GM21515 (cell line): ENCODE data around the gene HOMER3.
"Not testable (repeated sequence)": the region's sequence is repeated elsewhere in the genome, so short reads cannot be mapped to it uniquely, and the experiment has no call there.

Experiments
- ATAC-seq: cut with Tn5 transposase; IDR thresholded peaks from one replicate; pipeline ENCODE4 v1.9.1; 2021; ENCODE audit not compliant: unreplicated experiment

HOMER3 gene

DNA sequence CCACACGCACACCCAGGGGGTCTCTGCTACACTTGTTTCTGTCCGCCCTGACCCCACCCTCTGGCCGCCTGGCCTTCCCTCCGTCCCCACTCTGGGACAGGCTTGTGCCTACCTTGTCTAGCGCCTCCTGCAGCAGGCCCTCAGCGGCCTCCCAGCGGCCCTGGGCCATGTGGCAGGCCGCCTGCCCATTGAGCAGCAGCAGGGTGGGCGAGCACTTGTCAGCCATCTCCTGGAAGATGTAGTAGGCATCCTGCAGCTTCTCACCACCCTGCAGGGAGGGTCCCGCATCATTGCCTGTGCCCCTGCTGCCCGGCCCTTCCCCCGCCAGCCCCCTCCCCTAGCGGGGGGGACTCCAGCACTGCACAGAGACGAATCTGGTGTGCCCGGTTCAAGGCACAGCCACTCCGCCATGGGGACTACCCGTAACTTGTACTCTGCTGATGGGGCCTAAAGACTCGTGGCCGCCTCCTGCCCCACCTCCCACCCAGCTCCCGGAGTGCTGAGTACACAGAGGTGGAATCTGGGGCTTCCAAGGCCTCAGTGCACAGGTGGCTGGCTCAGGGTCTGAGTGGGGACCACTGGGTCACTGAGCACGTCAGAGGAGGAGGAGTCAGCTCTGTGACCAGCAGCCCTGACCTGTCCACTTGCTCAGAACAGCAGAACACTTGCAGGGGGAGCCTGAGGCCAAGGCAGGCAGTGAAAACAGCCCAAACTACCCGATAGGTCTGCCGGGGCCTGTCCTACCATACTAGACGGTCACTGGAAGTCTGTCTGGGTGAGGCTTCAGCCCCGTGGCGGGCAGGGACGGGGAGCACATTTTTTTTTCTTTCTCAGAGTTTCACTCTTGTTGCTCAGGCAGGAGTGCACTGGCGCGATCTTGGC, 37.6 kb downstream of the HOMER3 start:
- no peak for ATAC-seq

DNA sequence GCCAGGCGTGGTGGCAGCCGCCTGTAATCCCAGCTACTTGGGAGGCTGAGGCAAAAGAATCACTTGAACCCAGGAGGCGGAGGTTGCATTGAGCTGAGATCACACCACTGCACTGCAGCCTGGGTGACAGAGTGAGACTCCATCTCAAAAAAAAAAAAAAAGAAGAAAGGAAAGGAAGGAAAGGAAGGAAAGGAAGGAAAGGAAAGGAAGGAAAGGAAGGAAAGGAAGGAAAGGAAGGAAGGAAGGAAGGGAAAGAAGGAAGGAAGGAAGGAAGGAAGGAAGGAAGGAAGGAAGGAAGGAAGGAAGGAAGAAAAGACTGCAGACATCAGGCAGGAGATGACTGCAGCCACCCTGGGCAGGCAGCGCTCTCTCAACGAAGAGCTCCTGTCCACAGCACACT, 38.5 kb downstream of the HOMER3 start:
- not testable (repeated sequence) for ATAC-seq

DNA sequence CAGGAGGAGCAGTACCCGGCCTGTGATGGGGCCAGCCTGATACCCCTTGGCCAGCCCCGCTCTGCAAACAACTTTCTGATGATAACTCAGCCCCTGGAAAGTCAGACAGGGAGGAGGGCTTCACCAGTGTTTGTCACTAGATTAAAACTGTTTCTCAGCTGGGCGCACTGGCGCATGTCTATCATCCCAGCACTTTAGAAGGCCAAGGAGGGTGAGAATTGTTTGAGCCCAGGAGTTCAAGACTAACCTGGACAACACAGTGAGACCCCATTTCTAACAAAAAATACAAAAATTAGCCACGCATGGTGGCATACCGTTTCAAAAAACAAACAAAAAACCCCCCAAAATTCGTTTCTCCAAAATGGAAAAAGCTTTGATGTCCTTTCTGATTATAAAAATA, 39.5 kb downstream of the HOMER3 start:
- ATAC-seq: no peak

DNA sequence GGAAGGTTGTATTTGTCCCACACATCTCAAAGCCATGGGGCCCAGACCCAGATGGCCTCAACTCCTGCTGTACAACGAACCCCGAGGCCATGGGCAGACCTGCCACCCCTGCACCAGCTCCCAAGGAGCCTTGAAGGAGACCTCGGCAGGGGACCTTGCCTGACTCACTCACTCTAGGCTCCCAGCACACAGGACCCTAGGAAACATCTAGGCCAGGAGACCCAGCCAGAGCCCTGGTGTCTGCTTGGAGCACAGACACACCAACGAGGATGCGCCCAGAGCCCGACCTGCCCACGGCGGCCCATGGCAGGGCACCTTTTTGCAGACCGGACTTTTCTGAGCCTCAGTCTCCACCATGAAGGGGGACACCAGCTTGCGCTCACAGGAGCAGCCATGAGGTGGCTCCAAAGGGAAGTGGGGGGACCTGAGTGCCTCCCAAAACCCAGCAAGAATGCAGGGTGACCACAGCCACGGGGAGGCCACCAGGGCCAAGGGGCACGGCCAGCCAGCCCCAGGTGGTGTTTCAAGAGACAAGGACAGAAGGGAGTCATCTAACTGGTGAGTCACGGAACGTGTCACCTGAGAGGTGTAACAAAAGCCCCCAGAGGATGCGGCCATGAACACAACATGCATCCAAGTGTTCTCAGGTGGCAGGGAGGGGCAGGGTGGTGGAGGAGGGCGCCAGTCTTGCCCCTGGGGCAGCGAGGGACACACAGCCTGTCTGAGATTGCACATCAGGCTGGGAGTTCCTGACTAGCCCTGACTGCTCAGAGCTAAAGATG, 40.1 kb downstream of the HOMER3 start:
- ATAC-seq: no peak

DNA sequence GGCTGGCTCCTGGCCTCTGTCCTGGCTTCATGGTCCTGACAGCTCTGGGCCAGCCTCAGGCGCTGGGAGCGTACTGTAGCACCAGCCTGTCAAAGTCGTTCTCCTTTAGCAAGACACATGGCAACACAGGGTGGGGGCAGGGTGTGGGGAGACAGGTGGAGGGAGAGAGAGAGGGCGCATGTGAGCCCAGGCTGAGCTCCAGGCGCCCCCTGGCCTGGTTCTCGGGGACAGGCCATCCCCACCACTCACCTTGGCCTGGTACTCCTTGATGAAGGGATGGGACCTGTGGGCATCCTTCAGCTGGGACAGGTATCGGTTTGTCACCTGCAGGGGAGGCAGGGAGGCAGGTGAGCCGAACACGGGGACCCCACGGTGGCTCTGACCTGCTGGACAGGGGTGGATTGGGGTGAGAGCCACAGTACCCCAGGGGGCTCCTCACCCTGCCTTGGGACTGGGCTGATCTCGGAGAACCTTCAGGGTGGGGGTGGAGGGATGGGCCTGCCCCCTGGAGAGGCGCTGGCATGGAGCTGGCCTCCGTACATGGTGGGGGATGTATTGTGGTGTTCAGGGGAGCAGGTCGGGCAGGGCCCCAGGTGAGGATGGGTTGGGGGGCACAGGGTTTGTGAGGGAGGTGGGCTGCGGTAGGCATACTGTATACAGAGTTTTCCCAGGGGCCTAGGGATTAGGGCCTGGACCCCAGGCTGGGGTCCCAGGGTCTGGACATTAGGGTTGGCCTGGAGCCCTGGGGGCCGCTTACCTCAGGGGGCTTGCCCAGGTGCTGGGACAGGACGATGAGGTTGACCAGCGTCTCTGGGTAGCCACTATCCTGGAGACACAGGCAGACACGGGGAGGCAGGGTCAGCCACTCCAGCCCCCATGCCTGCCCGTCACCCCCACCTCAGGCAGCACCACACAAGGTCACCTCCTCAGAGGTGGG, 41.1 kb downstream of the HOMER3 start:
- no peak for ATAC-seq

DNA sequence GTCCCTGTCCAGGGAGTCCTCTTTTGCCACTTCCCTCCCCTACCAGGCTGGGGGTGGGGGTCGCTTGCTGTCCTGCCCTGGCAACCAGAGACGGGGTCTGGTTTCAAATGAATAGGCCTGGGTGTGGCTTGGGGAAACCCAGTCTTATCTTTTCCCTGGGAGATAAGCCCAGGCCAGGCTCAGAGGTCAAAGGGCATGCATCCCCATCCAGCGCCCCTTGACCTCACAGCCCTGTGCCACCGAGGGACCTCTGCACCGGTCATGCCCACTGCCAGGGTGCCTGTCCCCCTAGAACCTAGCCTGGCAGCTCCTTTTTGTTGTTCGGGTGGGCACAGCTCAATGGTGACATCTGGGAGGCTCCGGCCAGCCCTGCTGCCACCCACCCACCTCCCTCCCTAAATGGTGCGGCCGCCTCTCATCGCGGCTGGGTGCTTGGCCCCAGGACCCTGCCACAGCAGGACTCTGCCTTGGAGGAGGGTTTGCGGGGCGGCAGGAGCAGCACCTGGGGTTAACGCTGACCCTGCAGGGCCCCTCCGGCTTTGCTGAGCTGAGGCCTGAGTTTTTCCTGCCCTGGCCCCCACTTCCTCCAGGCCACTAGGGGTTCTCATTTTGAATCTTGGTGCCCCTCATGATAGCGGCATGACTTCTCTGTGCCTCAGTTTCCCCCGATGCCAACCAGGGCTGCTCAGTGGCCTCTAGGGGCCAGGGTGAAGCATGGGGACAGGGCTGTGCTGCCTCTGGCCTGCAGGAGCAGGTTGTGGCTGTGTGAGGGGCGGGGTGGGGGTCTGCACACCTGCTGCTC, 42.2 kb downstream of the HOMER3 start:
- ATAC-seq: no peak

DNA sequence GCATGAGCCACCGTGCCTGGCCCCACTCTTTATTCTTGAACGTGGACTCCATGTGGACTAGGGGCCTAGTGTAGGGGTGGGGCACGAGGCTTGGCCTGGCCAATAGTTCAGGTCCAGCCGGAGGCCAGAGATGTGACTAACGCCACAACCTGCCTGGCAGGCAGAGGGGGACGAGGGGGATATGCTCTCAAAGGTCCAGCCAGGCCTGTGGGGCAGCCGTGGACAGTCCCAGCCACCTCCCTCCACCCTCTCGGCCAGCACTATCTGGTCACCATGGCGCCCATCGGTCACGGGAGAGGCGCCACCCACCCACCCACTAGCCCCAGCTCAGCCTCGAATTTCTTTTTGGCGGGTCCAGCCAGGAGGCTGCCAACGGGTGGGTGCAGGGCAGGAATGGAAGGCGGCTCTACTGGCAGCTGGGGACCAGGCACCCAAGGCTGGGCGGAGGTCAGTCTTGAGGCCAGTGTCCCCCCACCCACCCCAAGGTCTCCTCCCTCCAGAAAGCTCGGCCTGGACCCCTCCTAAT, 42.9 kb downstream of the HOMER3 start:
- ATAC-seq: no peak

DNA sequence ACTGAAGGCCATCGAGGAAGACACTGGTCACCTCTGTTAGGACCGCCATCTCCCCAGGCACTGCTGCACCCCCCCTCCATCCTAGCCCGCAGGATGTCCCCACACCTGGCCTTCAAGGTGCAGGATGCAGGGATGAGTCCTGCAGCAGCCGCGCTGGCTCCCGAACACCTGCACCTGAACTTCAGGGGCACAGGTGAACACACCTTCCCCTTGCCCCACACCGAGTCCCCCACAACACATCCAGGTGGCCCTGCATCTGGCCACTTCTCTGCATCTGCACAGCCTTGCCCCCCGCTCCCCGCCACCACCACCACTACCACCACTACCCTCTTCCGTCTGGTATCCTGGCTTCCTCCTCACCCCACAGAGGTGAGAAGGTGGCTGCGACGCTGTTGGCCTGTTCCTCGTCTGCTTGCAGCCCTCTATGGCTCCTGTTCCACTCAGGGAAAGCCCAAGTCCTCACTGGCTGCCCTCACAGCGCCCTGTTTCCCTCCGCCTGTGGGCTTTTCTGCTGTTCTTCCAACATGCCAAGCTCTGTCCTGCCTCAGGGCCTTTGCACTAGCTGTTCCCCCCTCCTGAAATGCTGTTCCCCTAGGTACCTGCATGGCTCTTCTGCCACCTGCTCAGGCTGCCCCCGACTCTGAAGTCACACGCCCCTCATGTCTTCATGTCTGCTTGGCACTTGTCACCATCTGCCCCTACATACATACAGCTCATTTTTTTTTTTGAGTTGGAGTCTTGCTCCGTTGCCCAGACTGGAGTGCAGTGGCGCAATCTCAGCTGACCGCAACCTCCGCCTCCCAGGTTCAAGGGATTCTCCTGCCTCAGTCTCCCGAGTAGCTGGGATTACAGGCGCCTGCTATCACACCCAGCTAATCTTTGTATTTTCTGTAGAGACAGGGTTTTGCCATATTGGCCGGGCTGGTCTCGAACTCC, 43.7 kb downstream of the HOMER3 start:
- no peak for ATAC-seq

DNA sequence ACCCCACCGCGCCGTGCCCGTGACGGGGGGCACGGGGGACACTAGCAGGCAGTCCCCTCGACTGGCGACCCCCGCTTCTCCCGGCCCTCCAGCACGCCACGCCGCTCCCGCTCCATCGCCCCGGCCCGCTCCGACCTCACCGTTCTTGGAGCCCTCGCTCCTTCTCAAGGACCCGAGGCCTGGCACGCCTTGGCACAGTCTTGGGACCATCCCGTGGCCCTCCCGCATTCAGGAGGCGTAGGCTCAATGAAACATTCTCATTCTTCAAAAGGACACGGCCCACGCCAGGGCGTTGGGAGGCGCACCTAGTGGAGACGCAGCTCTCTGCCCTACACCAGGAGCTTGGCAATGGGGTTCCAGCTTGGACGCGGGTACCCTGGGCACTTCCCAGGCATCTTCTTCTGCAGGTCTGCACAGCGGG, 44.6 kb downstream of the HOMER3 start:
- no peak for ATAC-seq

DNA sequence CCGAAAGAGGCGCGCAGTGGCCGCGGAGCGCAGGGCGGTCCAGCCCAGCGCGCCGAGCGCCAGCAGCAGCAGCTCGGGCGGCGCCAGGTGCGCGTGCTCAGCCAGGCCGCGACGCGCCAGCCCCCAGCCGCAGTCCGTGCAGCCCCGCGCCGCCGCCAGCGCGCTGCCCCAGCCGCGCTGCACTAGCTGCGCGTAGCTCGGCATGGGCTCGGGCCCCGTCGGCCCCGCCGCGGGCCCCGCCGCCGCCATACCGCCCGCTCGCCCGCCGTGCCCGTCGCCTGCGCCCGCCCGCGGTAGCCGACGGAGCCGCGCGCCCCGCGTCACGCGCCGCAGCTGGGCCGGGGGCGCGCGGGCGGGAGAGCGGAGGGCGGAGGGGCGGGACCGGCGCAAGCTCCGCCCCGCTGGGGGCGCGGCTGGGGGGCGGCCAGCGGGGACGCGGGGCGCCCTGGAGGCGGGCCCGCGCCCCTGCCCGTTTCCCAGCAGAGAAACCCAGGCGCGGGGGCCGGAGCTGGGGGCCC, 45.1 kb downstream of the HOMER3 start, which contains the start of gene CERS1:
CERS1 (minus strand) TSS at position 335 of the 518 bp plus-strand sequence; CDS start at position 249, 86 bp downstream.
- no peak for ATAC-seq

DNA sequence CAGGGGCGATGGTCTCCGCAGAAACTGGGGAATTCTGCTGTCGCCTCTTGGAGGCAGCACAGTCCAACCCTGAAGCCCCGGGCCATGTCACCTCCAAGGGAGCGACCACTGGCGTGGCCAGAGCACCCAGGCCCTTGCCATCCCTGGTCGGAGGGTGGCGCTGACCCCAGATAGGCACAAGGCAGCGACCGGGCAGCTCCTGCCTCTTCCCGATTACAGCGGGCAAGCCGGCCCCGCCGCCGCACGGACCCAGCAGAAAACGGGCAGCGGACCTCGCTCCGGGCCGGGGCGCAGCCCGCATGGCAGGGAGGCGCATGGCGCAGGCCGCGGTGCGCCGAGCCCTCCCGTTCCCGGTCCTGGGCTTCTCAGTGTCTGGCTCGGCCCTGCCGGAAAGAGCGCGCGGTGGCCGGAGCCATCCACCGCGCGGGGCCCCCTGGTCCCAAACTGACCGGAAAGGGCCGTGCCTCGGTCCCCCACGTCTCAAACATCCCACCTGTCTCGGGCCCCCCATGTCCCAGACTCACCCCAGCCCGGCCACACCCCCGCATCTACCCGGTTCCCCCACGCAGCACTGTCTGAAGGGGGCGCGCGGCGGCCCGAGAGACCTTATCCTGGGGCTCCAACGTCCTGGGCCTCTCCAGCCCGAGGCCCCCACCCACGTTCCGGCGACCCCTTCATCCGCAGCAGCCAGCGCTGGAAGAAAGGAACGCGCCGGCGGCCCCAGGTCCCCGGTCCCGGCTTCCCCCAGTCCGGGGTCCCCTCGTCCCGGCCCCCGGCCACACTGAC, 45.8 kb downstream of the HOMER3 start:
- ATAC-seq: no peak

DNA sequence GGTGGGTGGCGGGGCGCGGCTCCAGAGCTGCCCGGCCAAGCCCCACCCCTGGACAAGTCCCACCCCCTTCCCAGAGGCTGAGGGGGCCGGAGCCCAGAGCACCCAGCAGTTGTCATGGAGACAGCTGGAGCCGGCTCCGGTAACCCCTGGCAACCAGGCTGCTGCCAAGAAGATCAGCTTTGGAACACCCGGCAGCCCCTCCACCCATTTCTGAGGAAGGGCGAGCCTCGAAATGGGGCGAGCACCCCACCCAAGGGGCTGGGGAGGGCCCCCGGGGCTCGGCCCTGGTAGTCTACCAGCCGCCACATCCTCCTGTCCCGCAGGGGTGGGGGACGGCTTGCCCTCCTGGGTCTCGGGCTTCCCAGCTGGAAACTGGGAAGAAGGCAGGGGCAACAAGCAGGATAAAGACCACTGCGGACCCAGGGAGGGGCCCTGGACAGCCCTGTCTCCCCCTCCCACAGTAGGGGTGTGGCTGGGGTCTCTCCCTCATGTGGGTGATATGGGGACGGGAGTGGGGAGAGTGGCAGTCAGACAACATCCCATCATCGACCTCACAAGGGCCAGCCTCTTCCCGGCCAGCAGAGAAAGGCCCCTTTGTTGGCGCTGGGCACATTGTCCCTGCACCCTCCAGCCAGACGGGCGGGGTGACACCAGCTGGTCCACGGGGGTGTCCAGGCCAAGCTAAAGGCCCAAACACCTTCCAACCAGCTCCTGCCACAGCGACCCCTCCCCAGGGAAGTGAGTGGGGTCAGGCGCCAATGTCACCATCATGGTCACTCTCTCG, 46.6 kb downstream of the HOMER3 start:
- ATAC-seq: no peak

DNA sequence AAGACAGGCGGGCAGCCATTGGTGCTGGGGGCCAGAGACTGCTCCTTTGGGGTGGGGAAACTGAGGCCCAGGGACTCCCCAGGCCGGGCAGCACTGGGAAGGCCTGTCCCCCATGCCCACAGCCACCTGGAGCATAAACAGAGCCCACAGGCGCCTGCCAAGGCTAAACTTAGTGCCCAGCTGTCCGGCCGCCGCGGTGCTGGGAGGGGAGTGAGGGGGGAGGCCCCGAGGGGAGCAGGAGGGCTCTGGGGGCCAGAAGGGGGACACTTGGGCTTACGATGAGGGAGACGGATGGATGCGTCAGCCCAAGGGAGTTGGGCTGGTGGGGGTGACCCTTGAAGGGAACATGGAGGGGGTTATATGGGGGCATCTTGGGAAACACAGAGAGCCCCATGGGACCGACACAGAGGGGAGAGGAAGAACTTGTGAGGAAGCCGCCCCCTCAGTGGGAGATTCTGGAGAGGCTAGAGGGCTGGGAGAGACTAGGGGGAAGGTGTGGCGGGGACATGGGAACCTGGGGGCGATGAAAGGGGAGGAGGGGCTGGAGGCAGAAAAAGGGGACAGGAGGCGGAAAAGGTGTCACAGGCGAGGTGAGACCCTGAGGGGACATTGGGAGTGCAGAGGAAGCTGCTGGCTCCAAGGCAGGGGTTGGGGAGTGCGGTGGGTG, 47.3 kb downstream of the HOMER3 start:
- ATAC-seq: no peak

DNA sequence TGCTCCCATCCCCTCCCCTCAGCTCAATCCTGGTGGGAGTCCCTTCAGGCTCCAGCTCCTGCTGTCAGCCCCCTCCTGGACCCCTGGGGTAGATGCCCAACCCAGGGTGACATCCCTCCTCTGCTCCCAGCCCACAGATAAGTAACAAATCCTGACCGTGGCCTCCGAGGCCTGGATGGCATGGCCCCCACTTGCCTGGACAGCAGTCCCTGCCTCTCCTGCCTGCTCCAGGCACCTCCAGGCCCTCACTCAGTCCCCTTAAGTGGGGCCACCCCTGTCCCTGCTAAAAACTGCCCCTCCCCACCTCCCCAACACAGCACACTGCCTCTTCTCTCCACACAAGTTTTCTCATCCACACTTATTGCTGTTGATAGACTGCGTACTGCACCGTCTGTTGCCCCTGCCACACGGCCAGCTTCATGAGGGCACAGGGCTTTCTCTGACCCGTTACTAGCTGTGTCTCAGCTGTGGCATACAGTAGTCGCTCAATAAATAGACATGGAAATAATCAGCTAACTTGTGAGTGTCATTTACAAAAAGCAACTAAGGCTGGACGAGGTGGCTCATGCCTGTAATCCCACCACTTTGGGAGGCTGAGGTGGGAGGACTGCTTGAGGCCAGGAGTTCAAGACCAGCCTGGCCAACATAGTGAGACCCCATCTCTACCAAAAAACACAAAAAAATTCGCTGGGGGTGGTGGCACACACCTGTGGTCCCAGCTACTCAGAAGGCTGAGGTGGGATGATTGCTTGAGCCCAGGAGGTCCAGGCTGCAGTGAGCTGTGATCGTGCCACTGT, 50.9 kb downstream of the HOMER3 start:
- no peak for ATAC-seq

DNA sequence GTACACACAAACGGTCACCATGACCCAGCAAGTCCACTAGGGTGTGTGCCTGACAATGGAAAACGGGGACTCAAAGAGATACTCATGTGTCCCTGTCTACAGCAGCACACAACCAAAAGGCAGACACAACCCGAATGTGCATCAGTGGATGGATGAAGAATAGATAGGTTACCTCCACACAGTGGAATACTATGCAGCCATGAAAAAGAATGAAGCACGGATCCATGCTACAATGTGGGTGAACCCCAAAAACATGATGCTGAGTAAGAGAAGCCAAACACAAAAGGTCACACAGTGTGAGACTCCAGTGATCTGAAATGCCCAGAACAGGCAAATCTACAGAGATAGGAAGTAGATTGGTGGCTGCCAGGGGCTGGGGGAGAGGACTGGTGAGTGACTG, 54.0 kb downstream of the HOMER3 start:
- no peak for ATAC-seq
